Esophagus squamous epithelium (tissue), 4 donors: ENCODE results near the gene USP46.

Experiments
- POLR2A ChIP-seq, 4 donors: fragments of 450-650 bp; IDR thresholded peaks; one replicate each; pipeline ENCODE4 v1.6.1; 2017; ENCODE audit warnings: antibody characterized with exemption in 4 of 4, mild to moderate bottlenecking in 4 of 4, moderate library complexity in 3 of 4
- TF ChIP-seq, protein P1 (sequence below), 6 experiments: fragments of 450-650 bp in 4 of 6; fragments of 200-600 bp in 2 of 6; sonication (generic) in 2 of 6; IDR thresholded peaks; one replicate each; pipeline ENCODE4 v1.5.1; 2016 to 2019; ENCODE audit warnings: antibody characterized with exemption in 6 of 6, mild to moderate bottlenecking in 4 of 6, moderate library complexity in 4 of 6

- TF ChIP-seq, protein P1, sequence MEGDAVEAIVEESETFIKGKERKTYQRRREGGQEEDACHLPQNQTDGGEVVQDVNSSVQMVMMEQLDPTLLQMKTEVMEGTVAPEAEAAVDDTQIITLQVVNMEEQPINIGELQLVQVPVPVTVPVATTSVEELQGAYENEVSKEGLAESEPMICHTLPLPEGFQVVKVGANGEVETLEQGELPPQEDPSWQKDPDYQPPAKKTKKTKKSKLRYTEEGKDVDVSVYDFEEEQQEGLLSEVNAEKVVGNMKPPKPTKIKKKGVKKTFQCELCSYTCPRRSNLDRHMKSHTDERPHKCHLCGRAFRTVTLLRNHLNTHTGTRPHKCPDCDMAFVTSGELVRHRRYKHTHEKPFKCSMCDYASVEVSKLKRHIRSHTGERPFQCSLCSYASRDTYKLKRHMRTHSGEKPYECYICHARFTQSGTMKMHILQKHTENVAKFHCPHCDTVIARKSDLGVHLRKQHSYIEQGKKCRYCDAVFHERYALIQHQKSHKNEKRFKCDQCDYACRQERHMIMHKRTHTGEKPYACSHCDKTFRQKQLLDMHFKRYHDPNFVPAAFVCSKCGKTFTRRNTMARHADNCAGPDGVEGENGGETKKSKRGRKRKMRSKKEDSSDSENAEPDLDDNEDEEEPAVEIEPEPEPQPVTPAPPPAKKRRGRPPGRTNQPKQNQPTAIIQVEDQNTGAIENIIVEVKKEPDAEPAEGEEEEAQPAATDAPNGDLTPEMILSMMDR (IDR thresholded peaks at IDR 0.05), result no peak
- no peak for TF ChIP-seq POLR2A (IDR thresholded peaks at IDR 0.05)
These were observed 28.6 kb upstream of the USP46 start for GRCh38 chr4:52687696-52688095.
